Aorta (tissue), 5 donors: Measurements from ENCODE around the gene SPACA6. TPM values are rescaled to one million over a fixed set of nuclear protein-coding genes. Genes with fewer than 3 reads are reported as not detected.

Source experiments
- ATAC-seq: fragments of 200-7000 bp; cut with Tn5 transposase; one replicate; pipeline ENCODE4 v1.9.1; 2022; ENCODE audit warnings: moderate library complexity; ENCODE audit not compliant: low FRiP score
- DNase-seq, 2 donors: peaks; one replicate each; pipeline ENCODE4 v3.0.0-alpha.2; 2020
- H3K27ac ChIP-seq, 2 donors: one replicate each; pipeline ENCODE4 v1.5.1; 2013; ENCODE audit warnings: low read length in 2 of 2, mild to moderate bottlenecking in 2 of 2, moderate library complexity in 2 of 2, control low read depth in 1 of 2, inconsistent platforms in 1 of 2, low read depth in 1 of 2
- H3K27me3 ChIP-seq, 2 donors: one replicate each; pipeline ENCODE4 v1.6.1; 2013; ENCODE audit warnings: control low read depth in 1 of 2, low read length in 1 of 2, mild to moderate bottlenecking in 1 of 2, moderate library complexity in 1 of 2; ENCODE audit not compliant: insufficient read depth in 2 of 2, control insufficient read depth in 1 of 2
- H3K36me3 ChIP-seq, 2 donors: one replicate each; pipeline ENCODE4 v1.6.1; 2013; ENCODE audit warnings: control low read depth in 1 of 2, low read length in 1 of 2, mild to moderate bottlenecking in 1 of 2; ENCODE audit not compliant: insufficient read depth in 2 of 2, control insufficient read depth in 1 of 2
- H3K4me1 ChIP-seq, 2 donors: one replicate each; pipeline ENCODE4 v1.6.1; 2013; ENCODE audit warnings: low read length in 2 of 2, control low read depth in 1 of 2, mild to moderate bottlenecking in 1 of 2, moderate library complexity in 1 of 2; ENCODE audit not compliant: insufficient read depth in 2 of 2, control insufficient read depth in 1 of 2
- H3K4me3 ChIP-seq, 2 donors: one replicate each; pipeline ENCODE4 v1.5.1; 2013; ENCODE audit warnings: low read length in 2 of 2, control low read depth in 1 of 2, mild to moderate bottlenecking in 1 of 2
- H3K9me3 ChIP-seq: one replicate; pipeline ENCODE4 v1.6.1; 2013; ENCODE audit warnings: mild to moderate bottlenecking, low read length; ENCODE audit not compliant: control insufficient read depth
- WGBS, 2 donors: extraction: QIAGEN DNeasy Blood & Tissue Kit; methylation state at CpG; one replicate each; pipeline ENCODE4 v1.1.7; 2013; 5-methylcytosine and 5-hydroxymethylcytosine counted together
- intact Hi-C, 2 donors: fragments of 100-400 bp; cut with DNase I; formaldehyde crosslinking; loops; one replicate each; pipeline versions ENCODE4 v1.14.2 to v1.15.0; 2022
- polyA plus RNA-seq, 2 donors: library from polyadenylated mRNA; stranded (reverse); fragments of 200-250 nt; gene quantifications; one replicate each; pipeline ENCODE4 v1.2.3, GENCODE V29; 2013
- total RNA-seq, 2 donors: library from RNA; stranded (reverse); fragmentation: NEBNext Ultra II Directional; extraction: Animal tissue kit (Norgen Biotek cat#: 25700); gene quantifications; one replicate each; pipeline ENCODE4 v1.2.1, GENCODE V29; 2021
- donor health status: healthy with polysubstance abuse.
- donor health status: Bipolar disorder and iron deficiency.
- donor health status: DM: no; HTN: no; CAD: no.
- donor health status: DM: no; HTN: no; CAD: no.
- donor health status: DM: yes; HTN: yes; CAD: no.

Gene SPACA6
- total and polyA plus RNA-seq, 4 donors: 21.3 to 103 (median 45.2) TPM

DNA sequence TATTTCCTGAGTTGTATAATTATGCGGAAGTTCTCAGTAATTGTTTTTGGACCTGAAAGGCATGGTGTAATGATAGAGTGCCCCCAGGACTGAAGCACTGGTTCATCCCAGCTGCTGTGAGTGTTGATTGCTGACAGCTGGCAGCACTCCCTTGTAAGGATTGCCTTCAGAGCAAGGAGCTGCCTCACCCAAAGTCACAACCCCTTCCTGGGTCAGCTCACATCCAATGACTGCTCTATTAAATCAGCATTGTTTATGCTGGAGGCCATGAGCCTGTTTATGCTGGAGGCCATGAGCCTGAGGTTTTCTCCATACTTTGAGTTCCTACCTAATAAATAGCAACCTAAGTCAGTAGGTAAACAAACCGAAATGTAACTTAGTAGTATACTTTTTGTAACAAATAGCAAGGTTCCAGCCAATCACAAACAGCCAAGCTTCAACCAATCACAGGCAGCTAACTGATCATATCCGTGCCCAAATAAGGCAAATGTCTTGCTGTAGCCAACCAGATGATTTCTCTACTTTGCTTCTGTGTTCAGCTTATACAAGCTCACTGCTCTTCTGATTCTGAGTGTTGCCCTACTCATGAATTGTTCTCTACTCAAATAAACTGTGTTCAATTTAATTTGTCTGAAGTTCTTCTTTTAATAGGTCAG is 11.7 kb upstream of the SPACA6 start:
- DNase-seq: no peak
- WGBS, 2 donors: 71 to 73% methylated on average over 3 of the region's 3 CpGs
- H3K4me3 ChIP-seq: no peak overlapping the region
- no peaks in the 10 kb centered on the region for H3K4me1 ChIP-seq
- intact Hi-C loops: loop anchor here in 1 of 2 donors (10.0 kb wide), 1 partner anchor 347 kb away; no protein-coding TSS in a partner anchor
- H3K27me3 ChIP-seq: no peaks in the 10 kb centered on the region
- no peak for ATAC-seq
- no peaks in the 10 kb centered on the region for H3K36me3 ChIP-seq
- no peak overlapping the region for H3K27ac ChIP-seq
- H3K9me3 ChIP-seq: peaks cover 3% of the 10 kb centered on the region

DNA sequence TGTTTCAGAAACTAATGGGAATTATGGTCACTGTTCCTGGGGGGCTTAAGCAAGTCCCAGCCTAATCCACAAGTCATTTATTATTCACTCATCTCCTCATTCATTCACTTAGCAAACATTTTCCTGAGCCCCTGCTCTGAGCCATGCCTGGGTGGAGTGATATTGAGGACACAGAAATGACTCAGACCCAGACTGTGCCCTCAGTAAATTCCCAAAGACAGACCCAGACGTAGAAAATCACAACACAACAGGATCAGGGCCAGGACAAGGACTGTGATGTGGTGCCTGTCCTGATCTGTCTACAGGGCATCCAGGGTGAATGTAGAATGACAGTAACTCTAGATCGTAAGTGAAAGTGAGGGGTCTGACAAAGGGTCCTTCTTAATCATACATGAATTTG is 7.0 kb upstream of the SPACA6 start:
- H3K27ac ChIP-seq: no peak overlapping the region
- ATAC-seq (no peak), DNase-seq (no peak)

DNA sequence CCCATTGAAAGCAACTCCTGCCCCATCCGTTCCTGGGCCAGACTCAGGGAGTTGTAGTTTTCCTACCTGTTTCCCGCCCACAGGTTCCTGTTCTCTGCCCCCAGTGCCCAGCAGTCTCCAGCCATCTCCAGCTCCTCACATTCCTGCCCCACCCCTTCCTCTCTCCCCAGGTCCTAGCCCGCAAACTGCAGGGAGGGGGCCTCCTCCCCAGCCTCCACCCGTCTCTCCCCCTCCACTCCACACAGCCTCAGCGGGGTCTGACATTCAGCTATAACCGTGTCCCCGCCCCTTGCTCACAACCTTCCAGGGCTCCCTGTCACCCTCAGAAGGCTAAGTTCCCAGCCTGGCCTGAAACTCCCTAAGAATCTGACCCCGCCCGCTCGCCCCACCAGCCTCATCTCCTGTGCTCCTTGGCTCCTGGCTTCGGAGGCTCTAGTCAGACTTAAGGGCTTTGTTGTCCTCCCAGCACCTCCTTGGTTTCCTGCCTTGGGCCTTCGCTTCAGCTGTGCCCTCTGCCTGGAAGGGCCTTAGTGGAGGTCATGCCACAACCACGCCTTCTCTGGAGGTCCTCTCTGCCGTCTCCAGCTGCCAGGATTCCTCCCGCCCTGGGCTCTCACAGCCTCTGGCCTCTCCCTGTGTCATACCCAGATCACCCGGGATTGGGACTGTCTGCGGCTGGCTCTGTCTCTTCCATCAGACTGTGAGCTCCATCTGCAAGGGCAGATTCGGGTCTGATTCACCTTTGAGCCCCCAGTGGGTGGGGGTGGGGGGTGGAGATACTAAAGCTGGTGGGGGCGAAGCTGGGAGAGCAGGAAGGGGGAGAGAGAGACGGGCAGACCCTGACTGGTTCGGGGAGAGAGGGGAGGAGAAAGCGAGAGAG is 5.1 kb upstream of the SPACA6 start:
- Histone ChIP-seq H3K4me3 (peak overlapping the region; percentile 22 to 42), H3K27me3 (no peaks in the 10 kb centered on the region), H3K36me3 (no peaks in the 10 kb centered on the region), H3K9me3 (no peaks in the 10 kb centered on the region), H3K4me1 (no peaks in the 10 kb centered on the region), H3K27ac (peak overlapping the region; percentile 34 to 79)
- intact Hi-C loops: loop anchor here in 1 of 2 donors (10.0 kb wide), 1 partner anchor 353 kb away; no protein-coding TSS in a partner anchor
- ATAC-seq: peak; percentile 68
- 2 to 4% methylated on average over 22 of the region's 22 CpGs for WGBS, 2 donors
- peak; percentile 82 to 88 for DNase-seq

More for the DNA sequence above, 7.0 kb upstream of the SPACA6 start:
- Histone ChIP-seq H3K27me3 (no peaks in the 10 kb centered on the region), H3K36me3 (no peaks in the 10 kb centered on the region), H3K4me1 (no peaks in the 10 kb centered on the region), H3K9me3 (no peaks in the 10 kb centered on the region), H3K4me3 (no peak overlapping the region)
- 65 to 71% methylated on average over 2 of the region's 2 CpGs for WGBS, 2 donors
- intact Hi-C loops: loop anchor here in 1 of 2 donors (10.0 kb wide), 1 partner anchor 351 kb away; no protein-coding TSS in a partner anchor

DNA sequence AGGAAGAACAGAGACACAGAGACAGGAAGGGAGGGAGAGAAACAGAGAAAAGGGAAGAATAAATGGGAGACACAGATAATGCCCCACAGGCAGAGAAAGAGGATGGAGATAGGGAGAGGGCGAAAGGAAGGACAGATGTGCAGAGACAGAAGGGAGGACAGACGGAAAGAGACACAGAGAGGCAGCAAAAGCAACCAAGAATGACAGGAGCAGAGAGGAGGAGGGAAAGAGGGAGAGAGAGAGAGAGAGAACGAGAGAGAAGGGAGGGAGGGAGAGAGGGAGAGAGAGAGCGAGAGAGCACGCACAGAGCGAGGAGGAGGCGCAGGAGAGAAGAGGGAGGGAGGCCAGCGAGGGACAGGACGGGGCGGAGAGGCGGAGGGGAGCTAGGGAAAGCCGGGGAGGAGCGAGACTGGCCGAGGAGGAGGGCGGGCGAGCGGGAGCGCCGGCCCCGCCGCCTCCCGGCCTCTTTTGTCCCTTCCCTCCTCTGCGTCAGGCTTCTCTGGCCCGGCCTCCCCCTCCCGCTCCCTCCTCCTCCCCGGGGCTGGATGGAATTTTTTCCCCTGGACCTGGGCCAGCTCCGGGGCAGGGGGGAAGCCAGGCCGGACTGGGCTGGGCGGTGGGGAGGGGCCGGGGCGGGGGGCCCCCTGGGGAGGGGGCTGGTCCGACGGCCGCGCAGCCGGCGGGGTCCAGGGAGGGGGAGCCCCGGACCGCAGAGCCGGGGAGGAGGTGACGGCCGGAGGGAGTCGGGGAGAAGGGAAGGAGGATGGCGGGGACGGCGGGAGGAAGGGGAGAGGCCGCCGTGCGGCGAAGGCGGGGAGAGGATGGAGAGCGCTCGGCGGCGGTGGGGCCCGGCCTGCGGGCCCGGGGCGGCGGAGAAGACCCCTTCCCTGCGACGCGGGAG is 4.2 kb upstream of the SPACA6 start:
- H3K4me1 ChIP-seq: no peaks in the 10 kb centered on the region
- peak overlapping the region; percentile 79 to 84 for H3K27ac ChIP-seq
- H3K4me3 ChIP-seq: peak overlapping the region; percentile 55 to 86
- no peaks in the 10 kb centered on the region for H3K9me3 ChIP-seq
- no peaks in the 10 kb centered on the region for H3K36me3 ChIP-seq
- ATAC-seq (peak; percentile 95), DNase-seq (peak; percentile 94 to 98)
- 1 to 2% methylated on average over 14 to 63 of the region's 63 CpGs for WGBS, 2 donors
- intact Hi-C loops: loop anchor here in 1 of 2 donors (10.0 kb wide), 1 partner anchor 354 kb away; no protein-coding TSS in a partner anchor
- H3K27me3 ChIP-seq: no peaks in the 10 kb centered on the region

DNA sequence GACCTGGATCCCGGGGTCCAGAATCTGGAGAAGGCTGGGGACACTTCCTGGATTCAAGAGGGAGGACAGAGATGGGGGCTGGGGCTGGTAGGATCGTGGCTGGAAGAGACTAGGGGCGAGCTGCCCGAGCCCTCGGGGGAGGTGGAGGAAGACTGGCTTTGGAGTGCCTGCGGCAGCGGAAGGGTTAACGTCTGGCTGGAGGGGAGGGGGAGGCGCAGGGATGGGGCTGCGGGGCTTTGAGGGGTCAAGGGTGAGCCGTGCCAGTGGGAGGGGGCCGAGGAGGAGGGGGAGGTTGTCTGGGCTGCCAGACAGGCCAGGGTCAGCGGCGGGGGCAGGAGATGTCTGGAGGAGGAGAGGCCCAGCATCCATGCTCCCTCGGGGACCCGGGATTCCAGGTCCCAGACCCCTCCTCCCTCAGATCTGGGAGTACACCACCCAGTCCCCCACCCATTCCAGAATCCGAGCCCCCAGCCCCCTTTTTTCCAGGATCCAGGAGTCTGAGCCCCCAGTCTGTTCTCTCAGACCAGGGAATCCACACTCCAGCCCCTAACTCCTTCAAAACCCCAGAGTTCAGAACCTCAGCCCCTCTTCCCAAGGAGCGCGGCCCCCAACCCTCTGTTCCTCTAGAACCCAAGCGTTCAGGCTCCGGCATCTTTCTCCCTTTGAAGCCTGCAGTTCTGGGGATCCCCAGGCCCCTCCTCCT is 3.2 kb upstream of the SPACA6 start:
- DNase-seq: peak; percentile 68 to 84

DNA sequence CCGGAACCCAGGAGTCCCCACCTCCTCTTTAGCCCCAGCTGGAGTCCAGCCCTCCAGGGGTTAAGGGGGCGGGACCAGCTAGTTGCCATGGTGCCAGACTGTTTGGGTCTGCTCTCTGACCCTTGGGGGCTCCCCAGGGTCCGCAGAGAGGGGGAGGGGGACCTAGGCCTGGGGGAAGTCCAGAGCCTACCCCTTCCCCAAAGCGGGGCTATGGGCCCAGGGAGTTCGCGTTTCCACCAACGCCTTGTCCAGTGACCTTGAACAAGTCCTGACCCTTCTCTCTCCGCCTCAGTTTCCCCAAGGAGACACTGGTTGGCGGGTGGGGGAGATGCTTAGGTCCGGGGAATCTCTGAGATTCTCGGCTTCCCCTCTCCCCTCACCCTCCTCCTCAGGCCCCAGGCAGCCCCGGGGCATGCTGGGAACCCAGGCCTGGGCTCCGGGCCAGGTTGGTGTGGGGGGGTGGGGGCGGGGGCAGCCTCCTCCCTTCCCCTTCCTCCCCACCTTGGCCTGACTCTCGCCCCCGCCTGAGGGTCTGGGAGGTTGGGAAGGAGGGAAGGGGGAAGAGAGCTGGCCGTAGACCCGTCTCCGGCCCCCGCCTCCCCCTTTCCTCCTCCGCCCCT is 2.6 kb upstream of the SPACA6 start:
- Histone ChIP-seq H3K4me3 (peak overlapping the region; percentile 55 to 86), H3K36me3 (peaks cover 0 to 3% of the 10 kb centered on the region in 2 donors), H3K4me1 (no peaks in the 10 kb centered on the region), H3K9me3 (no peaks in the 10 kb centered on the region), H3K27ac (peak overlapping the region; percentile 78 to 79), H3K27me3 (no peaks in the 10 kb centered on the region)
- DNase-seq (peak; percentile 77 to 90), ATAC-seq (peak; percentile 74)
- 0 to 1% methylated on average over 13 to 21 of the region's 21 CpGs for WGBS, 2 donors
- intact Hi-C loops: loop anchor here in 1 of 2 donors (1.0 kb wide), 1 partner anchor 13 kb away; no protein-coding TSS in a partner anchor

More for the DNA sequence above, 3.2 kb upstream of the SPACA6 start:
- Histone ChIP-seq H3K4me3 (peak overlapping the region; percentile 55 to 86), H3K27ac (peak overlapping the region; percentile 78 to 79), H3K9me3 (no peaks in the 10 kb centered on the region), H3K36me3 (no peaks in the 10 kb centered on the region), H3K27me3 (no peaks in the 10 kb centered on the region), H3K4me1 (no peaks in the 10 kb centered on the region)
- 0 to 2% methylated on average over 20 to 21 of the region's 21 CpGs for WGBS, 2 donors
- intact Hi-C loops: loop anchor here in 1 of 2 donors (1.0 to 10.0 kb wide), 2 partner anchors 13 to 355 kb away; no protein-coding TSS in a partner anchor
- peak; percentile 1 for ATAC-seq

DNA sequence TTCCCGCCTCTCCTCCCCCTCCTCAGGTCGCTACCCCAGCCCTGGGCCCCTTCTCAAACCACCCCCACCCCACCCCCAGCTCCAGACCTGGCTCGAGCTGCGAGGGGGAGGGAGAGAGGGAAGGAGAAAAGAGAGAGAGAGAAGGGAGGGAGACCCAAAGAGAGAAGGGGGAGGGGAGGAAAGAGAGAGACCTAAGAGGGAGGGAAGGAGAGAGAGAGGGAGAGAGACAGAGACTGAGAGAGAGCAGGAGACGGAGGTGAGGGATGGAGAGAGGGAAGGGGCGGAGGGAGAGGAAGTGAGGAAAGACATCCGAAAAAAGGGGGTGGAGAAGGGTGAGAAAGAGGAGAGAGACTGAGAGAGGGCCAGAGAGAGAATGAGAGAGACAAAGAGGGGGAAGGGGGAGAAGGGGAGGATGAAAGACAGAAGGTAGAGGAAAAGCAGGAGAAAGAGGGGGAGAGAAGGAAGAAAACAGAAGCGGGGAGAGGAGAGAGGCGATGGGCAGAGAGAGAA is 2.0 kb upstream of the SPACA6 start:
- Histone ChIP-seq H3K9me3 (no peaks in the 10 kb centered on the region), H3K36me3 (peaks cover 0 to 3% of the 10 kb centered on the region in 2 donors), H3K4me1 (no peaks in the 10 kb centered on the region), H3K4me3 (peak overlapping the region; percentile 55 to 86), H3K27me3 (no peaks in the 10 kb centered on the region), H3K27ac (peak overlapping the region in 1 of 2 donors; percentile 14)
- ATAC-seq (no peak), DNase-seq (no peak)
- intact Hi-C loops: no loop called here
- WGBS, 2 donors: 3% methylated on average over 7 to 9 of the region's 9 CpGs
